ENCODE data around the gene TNFAIP6. TPM values are rescaled to one million over a fixed set of nuclear protein-coding genes. Genes with fewer than 3 reads are reported as not detected.
A peak's percentile ranks its signal among the peaks of the same experiment; 100 is the strongest.
"Not testable (repeated sequence)": the region's sequence is repeated elsewhere in the genome, so short reads cannot be mapped to it uniquely, and the experiment has no call there.

TNFAIP6 gene
- total RNA-seq, 1 donor from 2014 or later, result 2.6 TPM

DNA sequence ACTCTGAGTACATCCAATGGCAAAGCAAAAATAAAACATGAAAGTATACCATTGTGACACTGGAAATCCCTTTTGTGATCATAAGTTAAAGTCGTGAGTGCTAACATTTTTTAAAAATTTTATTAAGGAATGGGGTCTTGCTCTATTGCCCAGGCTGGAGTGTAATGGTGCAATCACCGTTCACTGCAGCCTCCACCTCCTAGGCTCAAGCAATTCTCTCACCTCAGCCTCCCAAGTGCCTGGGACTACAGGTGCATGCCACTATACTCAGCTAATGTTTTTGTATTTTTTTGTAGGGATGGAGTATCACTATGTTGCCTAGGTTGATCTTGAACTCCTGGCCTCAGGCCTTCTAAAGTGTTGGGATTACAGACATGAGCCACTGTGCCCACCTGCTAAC is 14.3 kb upstream of the TNFAIP6 start:
- Histone ChIP-seq H3K27me3 (ENCODE audit: control insufficient read depth, insufficient read depth, low read length) (no peaks in the 10 kb centered on the region), H3K36me3 (ENCODE audit: control insufficient read depth, insufficient read depth, low read length) (no peaks in the 10 kb centered on the region), H3K4me3 (ENCODE audit: low read depth, low read length) (no peak overlapping the region)
- TF ChIP-seq, protein P1, sequence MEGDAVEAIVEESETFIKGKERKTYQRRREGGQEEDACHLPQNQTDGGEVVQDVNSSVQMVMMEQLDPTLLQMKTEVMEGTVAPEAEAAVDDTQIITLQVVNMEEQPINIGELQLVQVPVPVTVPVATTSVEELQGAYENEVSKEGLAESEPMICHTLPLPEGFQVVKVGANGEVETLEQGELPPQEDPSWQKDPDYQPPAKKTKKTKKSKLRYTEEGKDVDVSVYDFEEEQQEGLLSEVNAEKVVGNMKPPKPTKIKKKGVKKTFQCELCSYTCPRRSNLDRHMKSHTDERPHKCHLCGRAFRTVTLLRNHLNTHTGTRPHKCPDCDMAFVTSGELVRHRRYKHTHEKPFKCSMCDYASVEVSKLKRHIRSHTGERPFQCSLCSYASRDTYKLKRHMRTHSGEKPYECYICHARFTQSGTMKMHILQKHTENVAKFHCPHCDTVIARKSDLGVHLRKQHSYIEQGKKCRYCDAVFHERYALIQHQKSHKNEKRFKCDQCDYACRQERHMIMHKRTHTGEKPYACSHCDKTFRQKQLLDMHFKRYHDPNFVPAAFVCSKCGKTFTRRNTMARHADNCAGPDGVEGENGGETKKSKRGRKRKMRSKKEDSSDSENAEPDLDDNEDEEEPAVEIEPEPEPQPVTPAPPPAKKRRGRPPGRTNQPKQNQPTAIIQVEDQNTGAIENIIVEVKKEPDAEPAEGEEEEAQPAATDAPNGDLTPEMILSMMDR (IDR thresholded peaks at IDR 0.05; ENCODE audit: insufficient read depth, low read length, severe bottlenecking), result no peak
- no peak for DNase-seq (ENCODE audit: low read depth)
- FAIRE-seq, result no peak

DNA sequence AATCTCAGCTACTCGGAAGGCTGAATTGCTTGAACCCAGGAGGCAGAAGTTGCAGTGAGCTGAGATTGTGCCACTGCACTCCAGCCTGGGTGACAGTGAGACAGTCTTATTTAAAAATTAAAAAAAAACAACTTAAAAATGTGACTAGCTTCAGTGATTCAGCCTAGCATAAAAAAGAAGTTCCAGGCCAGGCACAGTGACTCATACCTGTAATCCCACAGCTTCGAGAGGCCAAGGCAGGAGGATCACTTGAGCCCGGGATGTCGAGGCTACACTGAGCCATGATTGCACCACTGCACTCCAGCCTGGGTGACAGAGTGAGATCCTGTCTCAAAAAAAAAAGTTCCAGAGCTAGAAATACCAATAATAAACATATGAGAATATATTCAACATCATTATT is 13.2 kb upstream of the TNFAIP6 start:
- H3K27me3 ChIP-seq (ENCODE audit: control insufficient read depth, insufficient read depth, low read length); H3K36me3 ChIP-seq (ENCODE audit: control insufficient read depth, insufficient read depth, low read length); FAIRE-seq; H3K4me3 ChIP-seq (ENCODE audit: low read depth, low read length): not testable (repeated sequence)
- DNase-seq (ENCODE audit: low read depth), result peak; percentile 35

DNA sequence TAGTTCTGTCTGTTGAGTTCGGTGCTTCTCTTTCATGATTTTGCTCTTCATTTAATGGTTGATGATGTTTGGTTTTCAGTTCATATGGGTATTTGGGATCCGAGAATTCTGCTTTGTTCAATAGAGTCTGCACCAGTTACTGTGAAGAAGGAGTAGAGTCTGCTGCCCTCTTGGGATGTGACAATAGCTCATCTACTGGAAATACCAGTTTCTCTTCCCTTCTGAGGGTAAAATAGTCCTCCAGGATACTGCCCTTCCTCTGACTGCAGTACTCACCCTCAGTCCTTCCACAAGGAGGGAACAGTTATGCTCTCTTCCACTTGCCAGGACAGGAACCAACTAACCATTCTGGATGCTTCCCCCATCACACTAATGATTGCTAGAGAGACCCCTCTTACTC is 12.5 kb upstream of the TNFAIP6 start:
- FAIRE-seq (no peak), DNase-seq (ENCODE audit: low read depth) (peak; percentile 18)
- TF ChIP-seq, protein P1 (IDR thresholded peaks at IDR 0.05; ENCODE audit: insufficient read depth, low read length, severe bottlenecking), result no peak
- no peaks in the 10 kb centered on the region for H3K27me3 ChIP-seq (ENCODE audit: control insufficient read depth, insufficient read depth, low read length)
- no peaks in the 10 kb centered on the region for H3K36me3 ChIP-seq (ENCODE audit: control insufficient read depth, insufficient read depth, low read length)
- no peak overlapping the region for H3K4me3 ChIP-seq (ENCODE audit: low read depth, low read length)

DNA sequence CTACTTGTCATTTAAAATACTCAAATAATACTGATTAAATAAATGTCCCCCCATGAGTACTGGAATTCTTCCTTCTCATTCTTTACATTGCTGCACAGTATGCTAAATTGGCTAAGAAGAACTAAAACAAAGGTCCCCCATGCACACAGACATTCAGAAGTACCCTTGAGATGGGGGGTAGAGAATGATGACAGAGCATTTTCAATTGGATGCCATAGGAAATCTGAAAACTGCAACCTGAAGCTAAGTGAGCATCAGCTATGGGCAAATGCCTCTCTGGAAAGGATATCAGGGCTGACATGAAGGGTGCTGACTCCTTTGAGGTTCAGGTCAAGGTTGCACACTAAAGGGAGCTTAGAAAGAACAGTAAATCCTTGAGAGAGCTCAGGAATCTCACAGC is 10.1 kb upstream of the TNFAIP6 start:
- H3K4me3 ChIP-seq (ENCODE audit: low read depth, low read length), result no peak overlapping the region
- TF ChIP-seq, protein P1 (IDR thresholded peaks at IDR 0.05; ENCODE audit: insufficient read depth, low read length, severe bottlenecking), result no peak
- no peaks in the 10 kb centered on the region for H3K36me3 ChIP-seq (ENCODE audit: control insufficient read depth, insufficient read depth, low read length)
- DNase-seq (ENCODE audit: low read depth), result no peak
- H3K27me3 ChIP-seq (ENCODE audit: control insufficient read depth, insufficient read depth, low read length), result no peaks in the 10 kb centered on the region
- no peak for FAIRE-seq

DNA sequence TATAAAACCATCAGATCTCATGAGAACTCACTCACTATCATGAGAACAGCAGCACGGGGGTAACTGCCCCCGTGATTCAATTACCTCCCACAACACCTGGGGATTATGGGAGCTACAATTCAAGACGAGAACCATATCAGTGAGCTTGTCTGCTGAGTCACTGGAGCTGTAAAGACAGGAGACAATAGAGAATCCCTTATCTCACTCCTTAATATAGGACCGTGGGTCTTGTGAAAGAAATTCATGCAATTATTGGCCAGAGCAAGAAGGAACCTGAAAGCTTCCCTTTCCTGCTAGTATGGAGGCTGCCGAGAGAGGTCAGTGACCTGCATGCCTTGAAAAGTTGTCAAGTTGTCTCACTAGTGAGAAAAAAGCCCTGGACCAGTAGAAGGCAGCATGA is 9.5 kb upstream of the TNFAIP6 start:
- TF ChIP-seq, protein P1 (IDR thresholded peaks at IDR 0.05; ENCODE audit: insufficient read depth, low read length, severe bottlenecking), result no peak
- FAIRE-seq, result no peak

DNA sequence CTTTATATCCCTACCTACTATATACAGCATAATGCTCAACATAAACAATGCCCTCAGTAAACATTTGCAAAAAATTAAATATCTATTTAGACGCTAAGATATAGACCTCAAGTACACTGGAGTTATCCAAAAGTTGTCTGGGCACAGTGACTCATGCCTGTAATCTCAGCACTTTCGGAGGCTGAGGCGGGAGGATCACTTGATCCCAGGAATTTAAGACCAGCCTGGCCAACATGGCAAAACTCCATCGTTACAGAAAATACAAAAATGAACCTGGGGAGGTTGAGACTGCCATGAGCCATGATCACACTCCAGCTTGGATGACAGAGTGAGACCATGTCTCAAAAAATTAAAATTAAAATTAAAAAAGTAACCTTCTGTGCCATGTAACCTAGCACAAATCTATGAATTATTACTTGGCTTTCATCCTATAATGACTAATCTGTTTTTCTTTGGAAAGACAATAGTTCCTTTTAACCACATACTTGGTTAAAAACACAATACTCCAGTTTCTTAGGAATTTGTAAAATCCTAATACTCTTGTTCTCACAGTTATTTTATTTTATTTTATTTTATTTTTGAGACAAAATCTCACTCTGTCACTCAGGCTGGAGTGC is 6.7 kb upstream of the TNFAIP6 start:
- DNase-seq (ENCODE audit: low read depth), result no peak
- Histone ChIP-seq H3K4me3 (ENCODE audit: low read depth, low read length) (no peak overlapping the region), H3K36me3 (ENCODE audit: control insufficient read depth, insufficient read depth, low read length) (no peaks in the 10 kb centered on the region), H3K27me3 (ENCODE audit: control insufficient read depth, insufficient read depth, low read length) (no peaks in the 10 kb centered on the region)
- no peak for FAIRE-seq
- TF ChIP-seq, protein P1 (IDR thresholded peaks at IDR 0.05; ENCODE audit: insufficient read depth, low read length, severe bottlenecking), result no peak

More for the DNA sequence above, 9.5 kb upstream of the TNFAIP6 start:
- Histone ChIP-seq H3K36me3 (ENCODE audit: control insufficient read depth, insufficient read depth, low read length) (no peaks in the 10 kb centered on the region), H3K27me3 (ENCODE audit: control insufficient read depth, insufficient read depth, low read length) (no peaks in the 10 kb centered on the region), H3K4me3 (ENCODE audit: low read depth, low read length) (no peak overlapping the region)
- no peak for DNase-seq (ENCODE audit: low read depth)

Data from bronchial epithelial cell (primary cell).